ENCODE results near the gene HOTAIR. TPM values are rescaled to one million over a fixed set of nuclear protein-coding genes. Genes with fewer than 3 reads are reported as not detected.

HOTAIR gene
- total and polyA plus RNA-seq, 9 donors, result 0.02 to 1.2 (median 0.28) TPM; not detected in 5

DNA sequence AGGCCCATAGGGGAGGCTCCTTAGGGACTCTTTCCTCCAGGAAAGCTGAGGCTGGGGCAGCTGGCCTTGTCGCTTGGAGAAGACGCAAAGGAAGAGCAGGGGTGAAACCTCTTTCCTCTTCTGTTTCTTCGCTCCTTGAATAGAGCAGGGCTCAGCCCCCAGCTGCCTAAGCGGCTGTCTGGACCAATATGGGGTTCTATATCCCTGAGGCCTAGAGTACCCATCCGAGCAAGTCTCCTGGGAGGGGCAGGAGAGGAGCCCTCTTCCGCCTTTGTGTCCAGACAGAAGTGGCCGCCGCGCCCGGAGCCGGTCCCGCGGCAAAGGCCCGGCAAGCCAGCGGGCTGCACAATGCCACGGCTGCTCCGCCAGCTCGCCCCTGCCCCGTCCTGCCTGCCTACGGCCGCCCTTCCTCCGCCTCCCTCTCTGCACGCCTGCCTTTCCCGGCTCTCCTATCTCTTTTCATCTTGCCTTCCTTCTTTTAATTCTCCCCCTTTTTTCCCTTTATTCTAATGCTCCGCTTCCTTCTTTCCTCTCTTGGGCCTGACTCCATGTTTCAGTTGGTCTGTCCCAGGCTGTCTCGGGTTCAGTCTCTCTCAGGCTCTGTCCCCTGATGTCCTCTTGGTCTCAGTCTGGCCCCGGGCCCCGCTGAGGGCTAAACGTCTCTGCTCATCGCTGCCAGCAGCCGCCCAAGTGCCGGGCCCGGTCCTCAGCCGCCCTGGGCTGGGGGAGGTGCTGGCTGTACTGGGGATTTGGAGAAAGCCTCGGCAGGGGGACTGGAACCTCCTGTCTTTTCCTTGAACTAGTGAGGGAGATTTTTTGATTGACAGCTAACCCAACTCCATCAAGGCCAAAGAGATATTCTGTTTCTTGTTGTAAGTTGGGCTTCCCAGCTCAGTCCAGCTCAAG is 22.7 kb upstream of the HOTAIR start:
- TF ChIP-seq POLR2A (IDR thresholded peaks at IDR 0.05), result no peak
- TF ChIP-seq, protein P1, sequence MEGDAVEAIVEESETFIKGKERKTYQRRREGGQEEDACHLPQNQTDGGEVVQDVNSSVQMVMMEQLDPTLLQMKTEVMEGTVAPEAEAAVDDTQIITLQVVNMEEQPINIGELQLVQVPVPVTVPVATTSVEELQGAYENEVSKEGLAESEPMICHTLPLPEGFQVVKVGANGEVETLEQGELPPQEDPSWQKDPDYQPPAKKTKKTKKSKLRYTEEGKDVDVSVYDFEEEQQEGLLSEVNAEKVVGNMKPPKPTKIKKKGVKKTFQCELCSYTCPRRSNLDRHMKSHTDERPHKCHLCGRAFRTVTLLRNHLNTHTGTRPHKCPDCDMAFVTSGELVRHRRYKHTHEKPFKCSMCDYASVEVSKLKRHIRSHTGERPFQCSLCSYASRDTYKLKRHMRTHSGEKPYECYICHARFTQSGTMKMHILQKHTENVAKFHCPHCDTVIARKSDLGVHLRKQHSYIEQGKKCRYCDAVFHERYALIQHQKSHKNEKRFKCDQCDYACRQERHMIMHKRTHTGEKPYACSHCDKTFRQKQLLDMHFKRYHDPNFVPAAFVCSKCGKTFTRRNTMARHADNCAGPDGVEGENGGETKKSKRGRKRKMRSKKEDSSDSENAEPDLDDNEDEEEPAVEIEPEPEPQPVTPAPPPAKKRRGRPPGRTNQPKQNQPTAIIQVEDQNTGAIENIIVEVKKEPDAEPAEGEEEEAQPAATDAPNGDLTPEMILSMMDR (IDR thresholded peaks at IDR 0.05), result no peak
- no peak for TF ChIP-seq EP300 (IDR thresholded peaks at IDR 0.05)
- H3K27ac ChIP-seq, result no peak overlapping the region
- DNase-seq, result peak in 1 of 5 donors; percentile 41
- intact Hi-C loops (cut with DNase I), result loop anchor here in 1 of 4 donors (10.0 kb wide), 1 partner anchor 357 kb away; no protein-coding TSS in a partner anchor
- H3K4me1 ChIP-seq (ENCODE audit: insufficient read depth), result peaks cover 9% of the 10 kb centered on the region
- H3K4me3 ChIP-seq, result no peak overlapping the region
- no peaks in the 10 kb centered on the region for H3K36me3 ChIP-seq
- WGBS, 3 donors, result 55 to 75% (median 64%) methylated on average over 35 of the region's 35 CpGs
- no peaks in the 10 kb centered on the region for H3K9me3 ChIP-seq
- no peaks in the 10 kb centered on the region for H3K27me3 ChIP-seq

DNA sequence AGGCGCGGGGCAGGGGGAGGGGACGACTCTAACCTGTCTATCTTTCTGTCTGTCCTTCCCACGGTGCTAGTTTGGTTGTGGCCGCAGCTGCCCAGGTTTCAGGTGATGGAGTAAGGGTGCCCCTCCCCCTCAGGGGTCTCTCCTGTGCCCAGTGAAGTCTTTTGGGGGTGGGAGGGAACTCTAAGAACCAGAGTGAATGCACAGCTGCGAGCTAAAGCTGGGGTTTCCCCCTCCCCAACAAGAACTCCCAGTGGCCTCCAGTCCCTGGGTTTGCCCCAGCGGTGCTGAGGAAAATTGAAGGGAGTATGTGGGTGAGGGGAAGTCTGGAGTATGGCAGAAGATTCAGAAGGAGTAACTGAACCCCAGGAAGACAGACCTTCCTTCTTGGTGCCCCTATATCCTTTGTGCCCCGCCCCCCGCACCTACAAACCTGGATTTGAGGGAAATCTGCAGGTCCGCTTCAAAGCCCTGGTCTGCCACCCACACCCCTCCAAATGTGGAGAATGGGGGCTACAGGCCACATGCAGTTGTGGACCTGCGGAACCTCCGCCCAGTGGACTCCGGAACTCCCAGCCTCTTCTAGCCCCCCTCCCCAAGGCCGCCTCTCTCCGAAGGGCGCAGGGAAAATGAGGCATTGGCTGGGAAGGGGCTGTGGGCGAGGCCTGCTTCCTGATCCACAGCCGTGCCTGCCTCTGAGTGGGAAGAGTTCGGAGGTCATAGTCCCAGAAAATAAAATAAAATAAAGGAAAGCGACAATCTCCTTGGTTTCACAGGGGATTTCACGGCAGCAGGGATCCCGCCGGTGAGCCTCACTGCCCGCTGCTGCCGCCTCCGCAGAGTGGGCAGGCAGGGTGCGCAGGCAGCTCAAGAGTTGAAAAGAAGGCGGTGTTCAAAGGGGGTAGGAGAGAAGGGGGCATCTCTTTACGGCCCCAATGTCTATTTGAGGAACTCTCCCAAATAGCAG is 21.8 kb upstream of the HOTAIR start:
- no peaks in the 10 kb centered on the region for H3K27me3 ChIP-seq
- peak overlapping the region in 1 of 2 donors; percentile 72 for H3K27ac ChIP-seq
- 71 to 89% (median 87%) methylated on average over 29 of the region's 29 CpGs for WGBS, 3 donors
- H3K36me3 ChIP-seq, result no peaks in the 10 kb centered on the region
- peaks cover 9% of the 10 kb centered on the region for H3K4me1 ChIP-seq (ENCODE audit: insufficient read depth)
- no peaks in the 10 kb centered on the region for H3K9me3 ChIP-seq
- no peak for TF ChIP-seq EP300 (IDR thresholded peaks at IDR 0.05)
- TF ChIP-seq, protein P1 (IDR thresholded peaks at IDR 0.05), result no peak
- no peak for TF ChIP-seq POLR2A (IDR thresholded peaks at IDR 0.05)
- H3K4me3 ChIP-seq, result peak overlapping the region; percentile 21
- intact Hi-C loops (cut with DNase I), result loop anchor here in 1 of 4 donors (10.0 kb wide), 1 partner anchor 358 kb away; no protein-coding TSS in a partner anchor
- peak in 1 of 5 donors; percentile 33 for DNase-seq

DNA sequence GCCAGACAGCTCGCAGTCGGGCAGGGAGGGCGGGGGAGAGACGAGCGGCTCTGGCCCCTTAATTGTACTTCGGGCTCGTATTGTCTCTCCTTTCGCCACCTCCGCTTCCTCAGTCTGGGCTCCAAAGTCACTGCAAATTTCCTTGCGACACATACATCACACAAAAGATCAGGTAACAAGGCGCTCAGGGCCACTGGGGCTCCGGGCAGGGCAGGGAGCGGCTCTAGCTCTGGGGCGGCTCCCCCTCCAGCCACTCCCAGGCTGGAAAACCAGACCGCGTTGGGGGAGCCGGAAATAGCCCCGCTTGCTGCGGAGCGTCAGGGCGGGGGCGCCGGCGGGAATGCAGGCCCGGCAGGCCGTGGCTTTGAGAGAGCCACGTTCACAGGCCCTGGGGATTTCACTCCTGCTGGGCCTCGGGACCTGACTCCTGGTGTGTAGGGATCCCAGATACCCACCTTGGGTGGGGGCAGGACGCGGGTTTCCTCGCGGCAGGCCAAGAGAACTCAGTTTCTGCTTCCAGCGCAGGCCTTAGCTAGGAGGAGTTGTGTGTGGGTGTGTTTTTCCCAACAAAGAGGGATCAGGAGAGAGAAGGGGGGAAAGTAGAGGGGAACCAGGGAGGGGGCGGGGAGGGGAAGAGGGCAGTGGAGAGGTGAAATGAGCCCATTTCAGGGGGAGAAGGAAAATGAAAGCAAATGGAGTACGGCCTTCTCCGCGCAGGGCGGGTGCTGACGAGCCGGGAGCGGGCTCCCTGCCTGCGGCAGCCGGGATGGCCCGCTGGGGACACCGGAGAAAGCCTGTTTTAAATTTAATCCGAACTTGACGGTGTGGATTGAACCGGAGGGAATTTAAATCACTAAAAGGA is 20.9 kb upstream of the HOTAIR start:
- H3K4me1 ChIP-seq (ENCODE audit: insufficient read depth), result peaks cover 9% of the 10 kb centered on the region
- H3K27ac ChIP-seq, result peak overlapping the region in 1 of 2 donors; percentile 72

More for the DNA sequence above, 20.9 kb upstream of the HOTAIR start:
- DNase-seq, result peak in 2 of 5 donors; percentile 58 to 66
- intact Hi-C loops (cut with DNase I), result loop anchor here in 1 of 4 donors (10.0 kb wide), 1 partner anchor 359 kb away; no protein-coding TSS in a partner anchor
- no peaks in the 10 kb centered on the region for H3K36me3 ChIP-seq
- H3K4me3 ChIP-seq, result peak overlapping the region; percentile 21
- 23 to 38% (median 29%) methylated on average over 48 of the region's 48 CpGs for WGBS, 3 donors
- TF ChIP-seq EP300 (IDR thresholded peaks at IDR 0.05) (no peak), POLR2A (IDR thresholded peaks at IDR 0.05) (no peak)
- TF ChIP-seq, protein P1 (IDR thresholded peaks at IDR 0.05), result no peak
- no peaks in the 10 kb centered on the region for H3K9me3 ChIP-seq
- no peaks in the 10 kb centered on the region for H3K27me3 ChIP-seq
